Measurements from ENCODE around the gene PPM1F.

GRCh38 chr22:22001664-22002525, 49.2 kb upstream of the PPM1F start:
- TF ChIP-seq CTCF (IDR thresholded peaks at IDR 0.05; ENCODE audit: poor library complexity, severe bottlenecking) (no peak), EP300 (conservative IDR thresholded peaks at IDR 0.05; ENCODE audit: poor library complexity, severe bottlenecking) (no peak), POLR2AphosphoS5 (IDR thresholded peaks at IDR 0.05) (no peak), EZH2 (IDR thresholded peaks at IDR 0.05; ENCODE audit: borderline replicate concordance, insufficient read depth, low read length, poor library complexity, severe bottlenecking) (no peak), RAD21 (conservative IDR thresholded peaks at IDR 0.05) (no peak)

Measured in neural cell (in vitro differentiated cells).